COR-L47 (cell line): ENCODE results near the gene GPR61.
A peak's percentile ranks its signal among the peaks of the same experiment; 100 is the strongest.

Experiments
- DNase-seq: peaks from one replicate; lab custom pipeline; 2025; lab: John Stamatoyannopoulos, UW

Gene GPR61

GRCh38 chr1:109539676-109540075 lies at the start of gene GPR61:
Gene GPR61, plus strand, starts transcription at chr1:109539872. Its CDS starts 3,151 bp downstream, at chr1:109543023.
- DNase-seq: no peak

- peak; percentile 43 for DNase-seq
Observed at GRCh38 chr1:109490029-109490933, 49.4 kb upstream of the GPR61 start.

GRCh38 chr1:109490934-109491302 lies 48.8 kb upstream of the GPR61 start:
- DNase-seq: no peak

- no peak for DNase-seq
Observed at GRCh38 chr1:109491372-109491771, 48.3 kb upstream of the GPR61 start.

GRCh38 chr1:109492779-109493178 lies 46.9 kb upstream of the GPR61 start:
- DNase-seq: no peak

- no peak for DNase-seq
Observed at GRCh38 chr1:109493227-109493626, 46.4 kb upstream of the GPR61 start.

- peak; percentile 72 for DNase-seq
Observed at GRCh38 chr1:109493805-109494539, 45.7 kb upstream of the GPR61 start, which contains the start of gene CYB561D1. Gene CYB561D1, plus strand, starts transcription at chr1:109494094. Its CDS starts 46 bp downstream, at chr1:109494140.

- DNase-seq: no peak
Observed at GRCh38 chr1:109495738-109496137, 43.9 kb upstream of the GPR61 start.

GRCh38 chr1:109497449-109498160 lies 42.1 kb upstream of the GPR61 start:
- DNase-seq: no peak

GRCh38 chr1:109498161-109498801 lies 41.4 kb upstream of the GPR61 start:
- DNase-seq: peak; percentile 34

- DNase-seq: no peak
Observed at GRCh38 chr1:109499081-109499480, 40.6 kb upstream of the GPR61 start.

- DNase-seq: peak; percentile 35
Observed at GRCh38 chr1:109499661-109500536, 39.8 kb upstream of the GPR61 start.

GRCh38 chr1:109500941-109501381 lies 38.7 kb upstream of the GPR61 start:
- DNase-seq: no peak

GRCh38 chr1:109501644-109502363 lies 37.9 kb upstream of the GPR61 start:
- no peak for DNase-seq

- DNase-seq: no peak
Observed at GRCh38 chr1:109502364-109502851, 37.3 kb upstream of the GPR61 start.

- no peak for DNase-seq
Observed at GRCh38 chr1:109503935-109504334, 35.7 kb upstream of the GPR61 start.

- DNase-seq: no peak
Observed at GRCh38 chr1:109504974-109505373, 34.7 kb upstream of the GPR61 start.

- no peak for DNase-seq
Observed at GRCh38 chr1:109508001-109508872, 31.4 kb upstream of the GPR61 start.

GRCh38 chr1:109508873-109509175 lies 30.8 kb upstream of the GPR61 start:
- no peak for DNase-seq
